Inflammatory macrophage treated with lipopolysaccharide for 4 hours (primary cell): Measurements from ENCODE around the gene FUZ.

Experiments used
- DNase-seq: peaks from one replicate; pipeline ENCODE4 v3.0.0-alpha.2; 2020

Gene FUZ

GRCh38 chr19:49803529-49803856 is 9.6 kb downstream of the FUZ start:
- DNase-seq, result no peak

- no peak for DNase-seq
These were observed 10.1 kb downstream of the FUZ start for GRCh38 chr19:49802836-49803528.

GRCh38 chr19:49801966-49802661 is 11.0 kb downstream of the FUZ start:
- DNase-seq, result no peak

- no peak for DNase-seq
These were observed 11.6 kb downstream of the FUZ start for GRCh38 chr19:49801401-49801888.

GRCh38 chr19:49800771-49801170 is 12.3 kb downstream of the FUZ start:
- no peak for DNase-seq

GRCh38 chr19:49799798-49800376 is 13.2 kb downstream of the FUZ start:
- no peak for DNase-seq

GRCh38 chr19:49799271-49799797 is 13.8 kb downstream of the FUZ start:
- DNase-seq, result no peak

GRCh38 chr19:49798574-49798973 is 14.5 kb downstream of the FUZ start:
- DNase-seq, result no peak

GRCh38 chr19:49795615-49796014 is 17.5 kb downstream of the FUZ start:
- DNase-seq, result no peak

GRCh38 chr19:49793561-49793840 is 19.6 kb downstream of the FUZ start:
- DNase-seq, result peak; percentile 5

- no peak for DNase-seq
These were observed 20.1 kb downstream of the FUZ start for GRCh38 chr19:49792829-49793560.

GRCh38 chr19:49791776-49792445 is 21.2 kb downstream of the FUZ start:
- DNase-seq, result no peak

GRCh38 chr19:49790866-49791265 is 22.2 kb downstream of the FUZ start:
- DNase-seq, result no peak

GRCh38 chr19:49788857-49789256 is 24.2 kb downstream of the FUZ start:
- DNase-seq, result no peak

GRCh38 chr19:49787746-49788145 is 25.3 kb downstream of the FUZ start:
- no peak for DNase-seq

GRCh38 chr19:49786376-49786820 is 26.7 kb downstream of the FUZ start:
- DNase-seq, result no peak

- no peak for DNase-seq
These were observed 30.6 kb downstream of the FUZ start for GRCh38 chr19:49782515-49782914.

GRCh38 chr19:49781394-49781793 is 31.7 kb downstream of the FUZ start:
- peak; percentile 7 for DNase-seq

- DNase-seq, result no peak
These were observed 32.2 kb downstream of the FUZ start for GRCh38 chr19:49780861-49781260.

GRCh38 chr19:49779731-49780555 is 33.1 kb downstream of the FUZ start:
- DNase-seq, result peak; percentile 66

GRCh38 chr19:49776371-49776764 is 36.7 kb downstream of the FUZ start:
- no peak for DNase-seq
